IPS DF 4.7 (cell line): ENCODE data around the gene TMLHE.
"Not testable (repeated sequence)": the region's sequence is repeated elsewhere in the genome, so short reads cannot be mapped to it uniquely, and the experiment has no call there.

Experiments used
- DNase-seq: peaks from one replicate; pipeline ENCODE4 v3.0.0-alpha.2; 2013; ENCODE audit warnings: low spot score; ENCODE audit errors: extremely low read depth

Gene TMLHE, protein sequence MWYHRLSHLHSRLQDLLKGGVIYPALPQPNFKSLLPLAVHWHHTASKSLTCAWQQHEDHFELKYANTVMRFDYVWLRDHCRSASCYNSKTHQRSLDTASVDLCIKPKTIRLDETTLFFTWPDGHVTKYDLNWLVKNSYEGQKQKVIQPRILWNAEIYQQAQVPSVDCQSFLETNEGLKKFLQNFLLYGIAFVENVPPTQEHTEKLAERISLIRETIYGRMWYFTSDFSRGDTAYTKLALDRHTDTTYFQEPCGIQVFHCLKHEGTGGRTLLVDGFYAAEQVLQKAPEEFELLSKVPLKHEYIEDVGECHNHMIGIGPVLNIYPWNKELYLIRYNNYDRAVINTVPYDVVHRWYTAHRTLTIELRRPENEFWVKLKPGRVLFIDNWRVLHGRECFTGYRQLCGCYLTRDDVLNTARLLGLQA

DNA sequence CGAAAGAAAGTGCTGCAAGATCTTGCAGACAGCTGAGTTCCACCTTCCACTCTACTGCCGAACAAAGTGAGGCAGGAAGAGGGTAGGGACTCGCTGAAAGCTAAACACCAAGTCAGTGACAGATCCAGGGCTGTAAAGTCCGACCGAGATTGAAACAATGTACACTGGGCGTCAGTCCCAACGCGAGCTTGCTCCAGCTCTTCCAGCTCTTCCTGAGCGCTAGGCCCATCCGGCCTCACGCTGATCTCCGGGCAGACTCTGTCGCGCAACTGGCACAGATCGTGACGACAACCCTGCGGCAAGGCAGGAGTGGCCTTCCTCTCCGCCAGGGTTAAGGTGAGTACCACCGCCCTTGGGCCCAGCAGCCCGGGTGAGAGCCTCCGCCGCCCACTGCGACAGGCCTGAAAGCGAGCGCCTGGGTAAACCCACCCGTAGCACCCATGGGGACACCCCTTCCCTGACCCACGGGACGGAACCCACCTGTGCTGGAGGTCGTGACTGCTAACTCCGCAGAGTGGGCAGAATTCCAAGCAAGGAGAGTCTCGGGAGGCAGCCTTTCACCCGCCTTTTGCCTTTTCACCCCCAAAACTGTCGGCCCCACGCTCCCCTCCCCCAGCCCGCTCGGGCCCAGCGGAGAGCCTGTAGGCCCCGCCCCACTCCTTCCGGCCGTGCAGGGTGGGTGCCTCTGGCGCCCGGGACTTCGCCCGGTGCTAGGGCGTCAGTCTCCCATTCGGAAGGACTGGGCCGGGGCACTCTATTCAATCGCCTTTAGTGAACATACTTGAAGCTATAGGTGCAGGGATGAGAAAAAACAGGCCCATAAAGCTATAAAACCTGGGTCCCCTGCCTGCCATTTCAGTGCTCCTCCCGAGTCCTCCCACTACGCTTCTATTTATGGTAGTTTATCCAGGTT is at the start of gene TMLHE, which contains the start of gene SPRY3:
TMLHE (minus strand) TSS at position 641 of the 913 bp plus-strand sequence. CDS start 67,676 bp downstream, outside the sequence.
SPRY3 (plus strand) TSS at position 275 of the 913 bp plus-strand sequence.
- no peak for DNase-seq

DNA sequence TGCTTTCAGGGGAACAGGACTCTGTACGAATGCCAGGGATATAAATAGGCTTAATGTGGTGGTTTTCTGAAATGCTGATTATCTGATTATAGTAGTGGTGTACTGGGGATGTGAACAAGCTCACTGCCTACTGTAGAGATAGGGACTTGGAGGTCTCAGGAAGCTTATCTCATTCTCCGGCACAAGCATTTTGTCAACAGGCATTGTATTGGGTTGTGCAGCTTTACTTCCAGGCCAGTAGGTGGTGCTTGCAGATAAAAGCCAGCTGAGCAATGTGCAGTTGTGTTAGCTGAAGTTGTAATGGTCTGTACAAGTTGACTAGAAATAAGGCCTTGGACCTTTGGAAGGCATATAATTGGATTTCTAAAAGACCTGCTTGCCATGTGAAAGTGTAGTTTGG is 49.5 kb upstream of the TMLHE start:
- no peak for DNase-seq

DNA sequence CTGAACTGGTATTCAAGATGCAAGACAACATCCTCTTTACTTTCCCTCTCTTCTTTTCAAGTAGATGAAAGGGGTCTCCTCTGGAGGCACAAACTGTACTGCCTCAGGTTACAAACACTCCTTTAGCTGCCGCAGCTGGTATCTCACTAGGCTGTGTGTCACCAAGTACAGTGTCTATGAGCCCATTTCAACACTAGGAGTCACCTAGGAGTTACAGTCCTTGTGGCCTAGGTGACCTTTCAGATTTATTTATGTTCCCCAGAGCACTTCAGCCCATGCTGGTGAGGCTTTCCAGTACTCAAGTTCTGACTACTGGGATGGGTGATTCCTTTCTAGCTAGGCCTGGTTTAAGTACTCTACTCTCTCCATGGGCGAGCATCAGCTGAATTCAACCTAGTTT is 32.4 kb upstream of the TMLHE start:
- DNase-seq = no peak

DNA sequence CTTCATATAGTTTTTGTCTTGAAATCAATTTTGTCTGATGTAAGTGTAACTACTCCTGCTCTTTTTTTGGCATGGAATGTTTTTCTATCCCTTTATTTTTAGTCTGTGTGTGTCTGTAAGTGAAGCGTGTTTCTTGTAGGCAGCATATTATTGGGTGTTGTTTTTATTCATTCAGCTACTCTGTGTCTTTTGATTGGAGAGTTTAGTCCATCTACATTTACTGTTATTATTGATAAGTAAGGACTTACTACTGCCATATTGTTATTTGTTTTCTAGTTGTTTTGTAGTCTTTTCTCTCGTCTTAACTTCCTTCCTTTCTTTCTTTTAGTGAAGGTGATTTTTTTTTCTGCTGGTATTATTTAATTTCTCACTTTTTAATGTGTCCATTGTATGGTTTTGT is 30.5 kb upstream of the TMLHE start:
- DNase-seq = no peak

DNA sequence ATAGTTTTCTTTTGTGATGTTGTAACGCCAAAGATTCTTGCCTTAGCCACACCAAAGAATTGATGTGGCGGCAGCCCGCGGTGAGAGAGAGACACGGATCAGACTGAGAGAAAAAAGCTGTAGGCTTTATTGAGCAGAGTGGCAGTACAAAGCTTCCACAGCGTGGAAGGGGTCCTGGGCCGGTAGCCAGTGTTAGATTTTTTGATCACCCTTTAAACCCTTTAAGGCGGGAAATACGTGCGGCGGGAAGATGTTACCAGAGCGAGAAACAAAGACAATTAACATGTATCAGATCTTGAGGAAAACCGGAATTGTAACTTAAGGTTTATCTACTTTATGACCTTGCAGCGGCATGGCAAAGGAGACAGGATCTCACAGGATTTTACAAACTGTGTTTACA is 28.6 kb upstream of the TMLHE start:
- not testable (repeated sequence) for DNase-seq

DNA sequence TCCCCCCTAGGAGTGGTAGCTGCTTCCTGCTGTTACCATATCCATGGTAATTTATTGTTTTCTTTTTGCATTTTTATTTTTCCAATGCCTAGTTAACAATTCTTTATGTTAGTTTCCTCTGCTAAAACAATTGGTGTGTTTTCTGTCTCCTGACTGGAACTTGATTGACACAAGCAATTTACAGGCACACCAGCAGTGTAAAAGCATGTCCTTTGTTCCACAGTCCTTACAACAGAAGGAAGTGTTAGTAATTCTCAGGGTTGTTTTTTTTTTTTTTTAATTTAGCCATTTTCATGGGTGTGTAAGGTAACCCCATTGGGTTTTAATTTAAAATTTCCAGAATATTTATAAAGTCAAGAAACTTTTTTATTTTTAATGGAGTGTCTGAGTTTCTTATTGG is 25.0 kb upstream of the TMLHE start:
- no peak for DNase-seq

DNA sequence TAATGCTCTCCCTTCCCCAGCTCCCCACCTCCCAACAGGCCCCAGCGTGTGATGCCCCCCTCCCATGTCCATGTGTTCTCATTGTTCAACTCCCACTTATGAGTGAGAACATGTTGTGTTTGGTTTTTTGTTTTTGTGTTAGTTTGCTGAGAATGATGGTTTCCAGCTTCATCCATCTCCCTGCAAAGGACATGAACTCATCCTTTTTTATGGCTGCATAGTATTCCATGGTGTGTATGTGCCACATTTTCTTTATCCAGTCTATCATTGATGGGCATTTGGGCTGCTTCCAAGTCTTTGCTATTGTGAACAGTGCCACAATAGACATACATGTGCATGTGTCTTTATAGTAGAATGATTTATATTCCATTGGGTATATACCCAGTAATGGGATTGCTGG is 22.3 kb upstream of the TMLHE start:
- not testable (repeated sequence) for DNase-seq

DNA sequence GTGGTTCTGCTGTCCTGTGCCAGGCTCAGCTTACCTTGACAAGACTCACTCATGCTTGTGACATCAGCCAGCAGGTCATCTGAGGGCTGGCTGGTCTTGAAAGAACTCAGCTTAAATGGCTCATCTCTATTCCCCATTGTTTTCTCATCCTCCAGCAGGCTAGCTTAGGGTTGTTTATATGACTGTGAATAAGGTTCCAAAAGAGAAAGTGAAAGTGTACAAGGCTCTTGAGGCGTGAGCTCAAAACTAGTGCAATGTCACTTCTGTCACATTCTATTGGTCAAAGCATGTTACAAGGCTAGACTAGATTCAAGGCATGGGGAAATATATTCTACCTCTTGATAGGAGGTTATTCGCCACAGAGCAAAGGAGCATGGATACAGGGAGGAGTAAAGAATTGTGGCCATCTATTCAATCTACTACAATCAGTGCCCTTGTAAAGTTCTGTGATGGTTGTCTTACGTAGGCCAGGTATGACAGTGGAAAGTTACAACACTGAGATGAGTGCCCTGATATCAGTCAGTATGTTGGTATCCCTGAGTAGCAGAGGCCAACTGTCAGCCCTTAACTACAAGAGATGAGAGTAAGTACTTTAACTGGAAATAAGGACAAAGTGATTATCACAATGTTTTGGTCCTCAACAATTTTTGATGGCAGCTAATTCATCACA is 19.8 kb upstream of the TMLHE start:
- no peak for DNase-seq

DNA sequence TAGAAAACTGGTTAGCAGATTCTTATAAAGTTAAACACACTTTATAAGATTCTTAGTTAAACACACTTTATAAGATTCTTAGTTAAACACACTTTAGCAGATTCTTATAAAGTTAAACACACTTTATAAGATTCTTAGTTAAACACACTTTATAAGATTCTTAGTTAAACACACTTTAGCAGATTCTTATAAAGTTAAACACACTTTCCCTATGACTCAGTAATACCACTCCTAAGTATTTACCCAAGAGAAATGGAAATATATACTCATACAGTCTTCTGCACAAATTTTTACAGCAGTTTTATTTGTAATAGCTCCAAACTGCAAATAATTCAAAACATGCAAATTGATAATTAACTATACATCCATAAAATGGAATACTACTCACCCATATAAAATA is 7.4 kb upstream of the TMLHE start:
- not testable (repeated sequence) for DNase-seq

DNA sequence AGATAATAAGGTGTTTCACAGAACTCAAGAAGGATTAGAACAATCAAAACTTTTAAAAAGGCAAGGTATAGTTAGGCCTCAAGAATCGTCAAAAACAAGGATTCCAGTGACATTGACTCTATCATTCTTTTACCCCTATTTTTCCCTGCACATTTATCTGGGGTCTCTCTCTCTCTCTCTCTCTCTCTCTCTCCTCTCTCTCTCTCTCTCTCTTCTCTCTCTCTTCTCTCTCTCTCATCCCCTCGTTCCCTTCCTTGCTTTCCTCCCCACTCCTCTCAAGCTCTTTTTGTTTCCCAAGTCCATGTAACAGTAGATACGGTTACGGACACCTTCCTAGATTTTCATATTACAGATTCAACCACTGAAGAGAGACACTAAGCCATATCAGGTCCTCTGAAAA is 3.2 kb upstream of the TMLHE start:
- no peak for DNase-seq

DNA sequence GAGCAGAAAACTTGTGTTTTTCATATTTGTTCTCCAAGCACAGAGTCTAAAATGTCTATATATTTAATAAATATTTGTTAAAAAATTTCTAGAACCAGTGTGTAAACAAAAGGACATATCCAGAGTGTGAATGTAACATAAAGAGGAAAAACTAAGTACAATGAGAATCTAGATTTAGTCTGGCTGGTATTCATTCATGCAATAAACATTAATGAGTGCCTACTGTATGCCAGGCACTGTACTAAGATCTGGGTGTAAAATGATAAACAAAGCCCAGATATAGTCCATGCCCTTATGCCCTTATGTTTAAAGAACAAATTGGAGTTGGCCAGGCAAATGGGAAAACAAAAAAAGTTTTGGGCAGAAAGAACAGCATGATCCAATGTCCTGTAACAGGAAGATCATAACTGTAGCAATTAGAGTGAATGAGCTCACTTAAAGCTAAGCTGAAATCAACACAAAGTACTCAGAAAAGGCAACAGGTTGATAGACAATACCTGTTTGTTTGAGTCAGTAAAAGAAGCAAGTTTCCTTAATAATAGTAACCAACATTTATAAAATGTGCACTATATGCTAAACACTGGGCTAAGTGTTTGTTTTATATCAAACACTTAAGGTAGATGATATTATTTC is 1.3 kb upstream of the TMLHE start:
- no peak for DNase-seq

DNA sequence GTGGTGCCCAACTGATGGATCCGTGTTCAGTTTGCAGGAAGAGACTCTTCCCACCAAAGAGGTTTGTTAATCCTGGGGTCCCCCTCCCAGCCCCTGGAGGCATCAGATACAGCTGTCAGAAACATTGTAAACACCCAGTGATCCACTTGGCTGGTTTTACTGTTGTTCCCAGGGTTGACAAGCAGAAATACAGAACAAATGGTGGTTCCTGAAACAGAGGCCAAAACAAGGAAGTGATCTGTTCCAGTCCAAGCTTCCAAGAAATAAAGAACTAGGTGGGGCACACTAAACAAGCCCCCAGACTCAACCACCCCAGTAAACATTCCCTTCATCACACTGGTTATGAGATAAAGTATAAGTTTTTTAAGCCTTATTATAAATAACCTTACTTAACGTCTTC is 1.4 kb downstream of the TMLHE start:
- DNase-seq = no peak

DNA sequence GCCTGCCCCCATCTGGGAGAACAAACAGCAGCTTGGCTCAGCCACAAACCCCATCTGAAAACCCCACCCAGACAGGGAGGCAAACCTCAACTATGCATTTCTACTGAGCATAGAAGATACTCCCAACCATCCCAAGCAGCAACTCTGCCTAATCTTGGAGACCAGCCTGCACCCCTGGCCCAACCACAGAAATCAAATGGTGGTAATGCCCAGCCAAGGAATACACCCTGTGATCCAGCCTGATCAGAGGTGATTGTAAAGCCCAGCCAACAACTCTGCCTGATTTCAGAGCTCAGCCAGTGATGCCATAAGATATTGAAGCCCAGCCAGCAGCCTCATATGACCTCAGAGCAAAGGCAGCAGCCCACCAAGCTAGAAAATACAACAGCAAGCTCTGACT is 19.8 kb downstream of the TMLHE start:
- no peak for DNase-seq

DNA sequence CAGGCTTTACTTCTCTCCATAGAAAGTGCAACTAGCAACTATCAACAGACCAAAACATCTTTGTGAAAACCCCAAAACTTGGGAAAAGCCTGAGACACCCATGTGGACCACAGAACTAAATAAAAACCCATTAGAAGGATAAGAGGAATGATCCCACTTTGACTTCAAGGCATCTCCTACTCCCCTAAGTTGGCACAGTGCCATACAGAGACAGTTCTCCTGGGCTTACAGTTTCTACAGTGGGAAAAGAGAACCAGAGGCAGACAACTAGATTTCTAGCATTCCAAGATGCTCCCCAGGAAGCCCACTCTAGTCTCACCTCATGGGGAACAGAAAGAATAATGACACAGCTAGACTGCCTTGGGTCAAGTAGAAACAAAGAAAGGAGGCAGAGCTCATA is 20.4 kb downstream of the TMLHE start:
- no peak for DNase-seq

DNA sequence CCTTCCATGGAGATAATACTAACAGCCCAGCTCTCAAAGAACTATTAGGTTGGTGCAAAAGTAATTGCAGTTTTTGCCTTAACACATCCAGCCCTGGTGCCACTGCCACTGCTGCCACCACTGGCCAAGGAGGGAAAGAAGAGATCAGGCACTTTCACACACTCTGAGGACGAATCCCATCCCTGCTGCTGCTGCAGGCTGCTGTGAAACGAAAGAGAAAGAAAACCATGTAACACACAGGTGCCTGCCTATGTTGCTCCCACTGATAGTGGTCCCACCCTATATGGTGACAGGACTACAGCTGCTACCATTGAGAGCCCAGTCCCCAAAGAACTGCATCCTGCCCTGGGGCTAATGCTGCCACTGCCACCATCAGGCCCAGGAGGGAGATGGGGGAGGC is 35.1 kb downstream of the TMLHE start:
- no peak for DNase-seq

DNA sequence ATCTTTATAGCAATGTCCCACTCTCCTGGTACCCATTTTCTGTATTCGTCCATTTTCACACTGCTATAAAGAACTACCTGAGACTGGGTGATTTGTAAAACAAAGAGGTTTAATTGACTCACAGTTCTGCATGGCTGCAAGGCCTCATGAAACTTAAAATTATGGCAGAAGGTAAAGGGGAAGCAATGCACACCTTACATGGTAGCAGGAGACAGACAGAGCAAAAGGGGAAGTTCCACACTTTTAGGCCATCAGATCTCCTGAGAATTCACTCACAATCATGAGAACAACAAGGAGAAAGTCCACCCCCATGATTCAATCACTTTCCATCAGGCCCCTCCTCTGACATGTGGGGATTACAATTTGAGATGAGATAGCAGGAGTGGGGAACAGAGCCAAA is 49.7 kb downstream of the TMLHE start:
- DNase-seq = no peak

DNA sequence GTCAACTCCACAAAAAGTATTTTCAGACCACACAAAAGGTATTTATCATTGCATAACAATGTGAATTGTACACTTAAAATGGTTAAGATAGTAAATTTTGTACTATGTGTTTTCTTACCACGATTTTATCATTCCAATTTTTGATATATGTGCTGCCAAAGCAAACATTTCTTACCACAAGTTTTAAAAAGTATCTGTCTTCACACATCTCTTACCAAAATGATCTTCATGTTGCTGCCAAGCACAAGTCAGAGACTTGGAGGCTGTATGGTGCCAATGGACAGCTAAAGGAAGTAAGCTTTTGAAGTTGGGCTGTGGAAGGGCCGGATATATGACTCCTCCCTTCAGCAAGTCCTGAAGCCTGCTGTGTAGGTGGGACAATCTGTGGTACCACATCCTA is 67.9 kb downstream of the TMLHE start:
- DNase-seq = no peak

DNA sequence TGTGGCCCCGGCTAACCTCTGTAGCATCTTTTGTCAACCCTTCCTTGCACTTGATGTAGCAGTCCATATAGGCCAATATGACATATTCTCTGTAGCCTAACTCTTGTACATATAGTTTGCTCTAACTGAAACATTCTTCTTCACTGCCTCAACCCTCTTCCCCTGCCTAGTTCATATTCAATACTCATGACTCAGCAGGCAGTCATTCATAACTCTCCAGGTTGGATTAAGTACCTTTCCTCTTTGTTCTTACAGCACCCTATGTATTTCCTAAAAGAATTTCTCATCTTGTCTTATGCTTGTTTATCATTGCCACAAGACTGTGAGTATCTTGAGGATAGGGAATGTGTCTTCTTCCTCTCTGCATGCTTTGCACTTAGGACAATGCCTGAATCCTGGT is 76.9 kb downstream of the TMLHE start:
- DNase-seq = no peak

DNA sequence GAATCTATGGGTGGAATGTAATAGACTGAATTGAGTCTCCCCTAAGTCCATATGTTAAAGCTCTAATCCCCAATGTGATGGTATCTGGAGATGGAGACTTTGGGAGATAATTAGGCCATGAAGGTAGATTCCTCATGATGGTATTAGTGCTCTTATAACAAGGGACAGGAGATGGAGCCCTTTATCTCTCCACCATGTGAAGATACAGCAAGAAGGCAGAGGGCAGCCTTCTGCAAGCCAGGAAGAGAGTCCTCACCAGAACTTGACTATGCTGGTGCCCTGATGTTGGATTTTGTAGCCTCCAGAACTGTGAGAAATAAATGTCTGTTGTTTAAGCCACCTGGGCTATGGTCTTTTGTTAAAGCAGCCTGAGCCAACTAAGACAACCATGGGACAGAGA is 78.0 kb downstream of the TMLHE start:
- no peak for DNase-seq

DNA sequence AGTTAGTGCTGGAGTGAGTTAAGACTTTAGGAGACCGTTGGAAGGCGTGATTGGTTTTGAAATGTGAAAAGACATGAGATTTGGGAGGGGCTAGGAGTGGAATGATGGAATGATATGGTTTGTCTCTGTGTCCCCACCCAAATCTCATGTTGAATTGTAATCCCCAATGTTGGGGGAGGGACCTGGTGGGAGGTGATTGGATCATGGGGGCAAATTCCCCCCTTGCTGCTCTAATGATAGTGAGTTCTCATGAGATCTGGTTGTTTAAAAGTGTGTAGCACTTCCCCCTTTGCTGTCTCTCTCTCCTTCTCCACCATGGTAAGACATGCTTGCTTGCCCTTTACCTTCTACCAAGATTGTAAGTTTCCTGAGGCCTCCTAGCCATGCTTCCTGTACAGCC is 85.7 kb downstream of the TMLHE start:
- DNase-seq = not testable (repeated sequence)

DNA sequence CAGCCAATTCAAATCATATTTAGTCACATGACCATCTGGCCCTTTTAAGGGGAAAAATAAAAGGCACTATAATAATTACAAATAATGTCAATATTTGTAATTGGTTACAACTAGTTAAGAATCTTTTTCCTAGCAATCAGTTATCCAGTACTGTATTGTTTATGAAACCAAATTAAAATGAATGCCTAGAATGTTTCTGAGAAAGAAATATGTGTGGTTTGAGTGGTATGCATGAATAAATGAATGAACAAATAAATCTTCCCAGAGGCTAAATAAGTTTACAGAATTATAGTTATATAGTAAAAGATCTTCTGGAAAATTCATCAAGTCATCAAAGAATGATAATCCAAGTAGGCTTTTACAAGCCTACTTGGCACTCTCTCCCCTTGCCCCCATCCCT is 98.5 kb downstream of the TMLHE start:
- no peak for DNase-seq
